PC-3 (cell line): ENCODE data around the gene FAM89B.

Experiments
- CTCF ChIP-seq: fragments of 300-600 bp; sonication (generic); conservative IDR thresholded peaks from 2 replicates; pipeline ENCODE4 v1.5.1; 2017; ENCODE audit warnings: antibody characterized with exemption, low read depth, mild to moderate bottlenecking, low read length
- EZH2 ChIP-seq: fragments of 300-600 bp; sonication (generic); IDR thresholded peaks from one replicate; pipeline ENCODE4 v1.6.1; 2017; ENCODE audit warnings: antibody characterized with exemption, mild to moderate bottlenecking, low read length; ENCODE audit not compliant: unreplicated experiment
- EZH2phosphoT487 ChIP-seq: fragments of 300-600 bp; sonication (generic); IDR thresholded peaks from 2 replicates; pipeline ENCODE4 v1.6.1; 2018; ENCODE audit warnings: mild to moderate bottlenecking, antibody characterized with exemption, low read length, borderline replicate concordance

- no peak for TF ChIP-seq CTCF
- no peak for TF ChIP-seq EZH2phosphoT487
- TF ChIP-seq EZH2: no peak
These were observed 13.3 kb downstream of the FAM89B start for GRCh38 chr11:65585396-65586246.
